MM.1S (cell line): ENCODE results near the gene NQO1.

Source experiments
- CTCF ChIP-seq: fragments of 300-600 bp; sonication (generic); IDR thresholded peaks from 2 replicates; pipeline ENCODE4 v1.5.1; 2016; ENCODE audit warnings: antibody characterized with exemption, low read length, mixed read lengths
- EZH2 ChIP-seq: fragments of 300-600 bp; sonication (generic); optimal IDR thresholded peaks from 2 replicates; pipeline ENCODE3; 2017; ENCODE audit warnings: low read depth, mild to moderate bottlenecking, antibody characterized with exemption, low read length, mixed read lengths
- EZH2phosphoT487 ChIP-seq: fragments of 300-600 bp; sonication (generic); IDR thresholded peaks from 2 replicates; pipeline ENCODE4 v1.6.1; 2018; ENCODE audit warnings: antibody characterized with exemption, low read length

GRCh38 chr16:69662901-69663300 is 63.5 kb downstream of the NQO1 start:
- TF ChIP-seq CTCF (no peak), EZH2 (no peak), EZH2phosphoT487 (no peak)
